Esophagus mucosa (tissue), 1 donor: ENCODE data around the gene TSC22D2. TPM values are rescaled to one million over a fixed set of nuclear protein-coding genes. Genes with fewer than 3 reads are reported as not detected.
"Not testable (repeated sequence)": the region's sequence is repeated elsewhere in the genome, so short reads cannot be mapped to it uniquely, and the experiment has no call there.

Experiments used
- ATAC-seq: fragments of 200-7000 bp; cut with Tn5 transposase; one replicate; pipeline ENCODE4 v1.9.1; 2020
- total RNA-seq: library from RNA; stranded (reverse); gene quantifications from one replicate; pipeline ENCODE4 v1.2.4, GENCODE V29; 2023
- donor health status: DM: yes; HTN: yes; CAD: no.

Gene TSC22D2
- total RNA-seq, 1 donor from 2014 or later, result 28.1 TPM

GRCh38 chr3:150449169-150449721, 41.1 kb downstream of the TSC22D2 start:
- no peak for ATAC-seq

GRCh38 chr3:150450916-150451315, 42.8 kb downstream of the TSC22D2 start:
- ATAC-seq, result no peak

- ATAC-seq, result no peak
These were observed 43.4 kb downstream of the TSC22D2 start for GRCh38 chr3:150451329-150452048.

- ATAC-seq, result no peak
These were observed 45.3 kb downstream of the TSC22D2 start for GRCh38 chr3:150453353-150453752.

DNA sequence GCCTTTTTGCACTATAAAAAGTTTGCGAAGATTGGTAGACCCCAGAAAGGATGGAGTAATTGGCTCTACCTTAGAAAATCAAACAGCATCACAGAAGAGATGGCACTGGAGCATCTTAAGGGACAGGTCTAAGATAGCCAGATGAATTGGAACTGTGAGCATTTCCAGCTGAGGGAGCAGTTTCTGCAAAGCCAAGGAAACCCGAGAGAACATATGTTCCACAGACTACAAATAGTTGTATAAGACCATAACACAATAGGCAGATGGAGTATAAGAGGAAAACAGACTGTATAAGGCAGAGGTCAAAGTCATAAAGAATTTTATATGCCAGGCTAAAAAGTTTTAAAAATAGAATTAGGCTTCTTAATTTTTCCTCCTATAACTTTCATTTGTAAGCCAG, 46.0 kb downstream of the TSC22D2 start:
- ATAC-seq, result no peak

DNA sequence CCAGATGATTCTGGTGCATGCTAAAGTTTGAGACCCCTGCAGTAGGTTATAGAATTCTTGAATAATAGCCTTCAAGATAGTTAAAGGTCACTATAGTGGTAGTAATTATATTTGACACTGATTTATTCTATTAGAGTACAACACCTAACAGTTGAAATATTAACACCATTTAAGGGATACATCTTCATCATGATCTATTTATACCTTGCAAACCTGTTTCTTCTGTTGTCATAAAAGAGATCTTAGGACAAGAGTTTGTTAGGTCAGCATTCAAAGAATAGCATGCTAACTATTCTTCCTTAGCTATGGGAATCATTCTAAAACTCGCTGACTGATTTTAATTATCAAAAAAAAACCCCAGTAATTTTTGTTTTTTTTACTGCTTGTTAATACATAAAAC, 46.5 kb downstream of the TSC22D2 start:
- ATAC-seq, result no peak

DNA sequence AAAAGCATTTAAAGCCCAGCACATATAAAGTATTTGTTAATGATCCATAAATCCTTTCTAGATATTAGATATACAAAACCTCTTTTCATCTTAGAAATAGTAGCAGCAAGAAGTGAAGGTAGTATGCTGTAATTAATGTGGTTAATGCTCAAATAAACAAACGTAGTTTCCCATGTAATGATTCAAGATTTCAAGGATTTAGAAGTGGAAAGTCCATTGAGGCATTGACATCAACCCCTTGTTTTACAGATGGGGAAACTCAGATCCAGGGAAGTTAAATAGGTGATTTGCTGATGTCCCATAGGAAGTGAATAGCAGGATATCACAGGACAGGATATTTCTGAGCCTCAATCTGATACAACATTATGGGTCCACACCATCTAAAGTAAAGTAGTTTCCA, 47.2 kb downstream of the TSC22D2 start:
- no peak for ATAC-seq

GRCh38 chr3:150458001-150458400, 49.9 kb downstream of the TSC22D2 start:
- ATAC-seq, result no peak

DNA sequence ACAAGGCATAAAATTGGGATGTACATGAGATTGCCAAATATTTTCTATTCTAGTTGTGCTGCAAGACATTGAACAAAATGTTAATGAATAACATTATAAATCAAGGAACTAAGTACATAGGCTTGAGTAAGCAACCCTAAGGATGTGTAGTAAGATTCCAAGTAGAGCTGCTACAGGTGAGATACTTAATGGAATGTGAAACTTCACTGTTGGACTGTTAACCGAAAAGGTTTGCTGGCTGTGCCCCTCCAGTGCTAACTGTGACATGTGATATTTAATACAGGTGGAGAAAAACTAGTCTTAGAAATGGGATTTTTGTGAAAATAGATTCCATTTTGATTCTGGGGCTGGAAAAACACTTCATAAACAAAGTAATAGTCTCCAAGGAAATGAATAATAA, 52.4 kb downstream of the TSC22D2 start:
- no peak for ATAC-seq

- ATAC-seq, result no peak
These were observed 53.3 kb downstream of the TSC22D2 start for GRCh38 chr3:150461399-150461798.

GRCh38 chr3:150462108-150462507, 54.0 kb downstream of the TSC22D2 start:
- no peak for ATAC-seq

DNA sequence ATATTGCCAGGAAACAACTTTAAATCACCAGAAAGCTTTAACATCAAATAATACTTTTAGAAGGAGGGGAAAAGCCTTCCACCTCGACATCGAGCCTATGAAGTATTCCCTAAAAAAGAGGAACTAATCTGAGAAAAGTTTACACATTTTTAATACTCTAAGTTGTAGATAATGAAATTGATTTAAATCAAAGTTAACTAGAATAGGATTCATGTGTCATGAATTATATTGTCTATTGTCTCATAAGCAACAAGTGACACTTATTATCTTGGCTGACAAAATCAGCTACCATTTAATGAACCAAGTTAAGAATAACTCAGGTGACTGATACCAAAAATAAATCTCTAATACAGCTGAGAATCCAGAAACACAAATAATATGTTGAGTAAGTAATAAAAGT, 56.6 kb downstream of the TSC22D2 start:
- no peak for ATAC-seq

DNA sequence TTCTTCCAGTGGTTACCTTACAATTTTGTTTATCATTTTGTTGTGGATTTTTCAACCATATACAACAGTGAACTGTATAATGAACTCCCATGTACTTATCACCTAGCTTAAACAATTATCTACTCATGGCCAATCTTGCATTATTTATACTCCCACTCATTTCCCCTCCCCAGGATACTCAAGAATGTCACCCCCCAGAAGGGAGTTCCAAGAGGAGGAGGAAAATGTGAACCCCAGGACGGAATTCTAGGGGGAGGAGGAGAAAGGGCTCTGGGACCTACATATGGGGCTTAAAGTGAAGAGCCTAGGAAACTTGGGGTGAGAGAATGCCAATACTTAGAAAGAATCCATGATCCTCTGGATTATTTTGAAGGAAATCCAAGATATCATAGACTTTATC, 59.3 kb downstream of the TSC22D2 start:
- ATAC-seq, result no peak

GRCh38 chr3:150469031-150469930, 61.2 kb downstream of the TSC22D2 start:
- peak; percentile 95 for ATAC-seq

- peak; percentile 83 for ATAC-seq
These were observed 62.0 kb downstream of the TSC22D2 start for GRCh38 chr3:150469931-150470740.

DNA sequence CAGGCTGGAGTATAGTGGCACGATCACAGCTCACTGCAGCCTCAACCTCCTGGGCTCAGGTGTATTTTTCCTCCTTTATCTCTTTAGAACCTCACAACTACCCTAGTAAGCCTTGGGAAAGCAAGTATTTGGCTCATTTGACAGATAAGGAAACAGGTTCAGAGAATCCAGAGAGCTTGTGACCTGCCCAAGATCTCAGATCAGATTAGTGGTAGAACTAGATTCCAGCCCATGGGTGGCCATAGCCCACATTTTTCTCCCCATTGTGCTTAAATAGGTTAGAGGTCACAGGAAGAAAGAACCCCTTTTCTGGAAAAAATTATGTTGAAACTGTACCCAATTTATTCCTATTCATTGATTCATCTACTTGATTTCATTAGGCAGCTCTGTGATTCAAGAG, 64.3 kb downstream of the TSC22D2 start:
- no peak for ATAC-seq

DNA sequence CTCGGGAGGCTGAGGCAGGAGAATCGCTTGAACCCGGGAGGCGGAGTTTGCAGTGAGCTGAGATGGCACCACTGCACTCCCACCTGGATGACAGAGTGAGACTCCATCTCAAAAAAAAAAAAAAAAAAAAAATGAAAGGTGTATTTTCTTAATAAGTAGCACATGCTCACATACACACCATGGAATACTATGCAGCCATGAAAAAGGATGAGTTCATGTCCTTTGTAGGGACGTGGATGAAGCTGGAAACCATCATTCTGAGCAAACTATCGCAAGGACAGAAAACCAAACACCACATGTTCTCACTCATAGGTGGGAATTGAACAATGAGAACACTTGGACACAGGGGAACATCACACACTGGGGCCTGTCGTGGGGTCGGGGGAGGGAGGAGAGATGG, 65.1 kb downstream of the TSC22D2 start:
- not testable (repeated sequence) for ATAC-seq

DNA sequence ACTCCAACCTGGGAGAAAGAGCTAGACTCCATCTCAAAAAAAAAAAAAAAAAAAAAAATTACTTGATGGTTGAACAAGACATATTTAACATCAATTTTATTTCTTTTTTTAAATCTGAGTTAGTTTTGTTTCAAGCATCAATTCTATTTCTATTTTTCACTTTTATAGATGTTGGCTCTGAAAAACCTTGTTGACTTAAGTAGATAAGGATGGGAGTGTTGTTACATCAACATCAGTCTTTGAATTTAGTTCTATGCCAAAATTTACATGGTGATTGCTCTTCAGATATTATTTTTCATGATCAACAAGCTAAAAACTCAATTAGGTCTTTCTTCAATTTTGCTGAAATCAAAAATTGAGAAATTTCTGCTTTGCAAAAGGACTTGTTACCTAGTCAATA, 71.3 kb downstream of the TSC22D2 start:
- ATAC-seq, result no peak

- ATAC-seq, result no peak
These were observed 72.8 kb downstream of the TSC22D2 start for GRCh38 chr3:150480877-150481276.

GRCh38 chr3:150483226-150483625, 75.1 kb downstream of the TSC22D2 start:
- no peak for ATAC-seq

DNA sequence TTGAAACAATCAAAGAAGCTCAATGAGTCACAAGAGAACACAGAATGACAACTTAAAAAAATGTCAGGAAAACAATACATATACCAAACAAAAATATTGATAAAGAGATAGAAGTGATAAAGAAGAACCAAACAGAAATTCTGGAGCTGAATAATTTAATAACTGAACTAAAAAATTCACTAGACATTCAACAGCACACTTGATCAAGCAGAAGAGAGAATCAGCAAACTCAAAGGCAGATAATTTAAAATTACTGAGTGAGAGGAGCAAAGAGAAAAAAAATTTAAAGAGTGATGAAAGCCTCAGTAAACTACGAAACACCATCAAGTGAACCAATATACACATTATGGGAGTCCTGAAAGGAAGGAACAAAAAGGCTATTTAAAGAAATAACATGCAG, 76.3 kb downstream of the TSC22D2 start:
- ATAC-seq, result no peak

DNA sequence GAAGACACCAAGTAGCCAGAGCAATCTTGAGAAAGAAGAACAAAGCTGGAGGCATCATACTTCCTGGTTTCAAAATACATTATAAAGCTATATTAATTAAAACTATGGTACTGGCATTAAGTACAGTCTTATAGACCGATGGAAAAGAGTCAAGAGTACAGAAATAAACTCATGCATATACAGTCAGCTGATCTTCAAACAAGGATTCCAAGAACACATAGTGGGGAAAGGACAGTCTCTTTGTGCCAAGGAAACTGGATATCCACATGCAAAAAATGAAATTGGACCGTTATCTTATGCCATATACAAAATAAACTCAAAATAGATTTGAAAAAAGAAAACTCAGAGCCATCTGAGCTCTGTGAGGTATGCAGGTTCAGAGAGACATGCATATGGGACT, 80.8 kb downstream of the TSC22D2 start:
- ATAC-seq, result no peak
